Mononuclear cell (primary cell): ENCODE results near the gene ANAPC2. TPM values are rescaled to one million over a fixed set of nuclear protein-coding genes. Genes with fewer than 3 reads are reported as not detected.

ENCODE experiments used
- H3K27me3 ChIP-seq: 2 replicates; pipeline ENCODE4 v1.6.0; 2011; ENCODE audit warnings: low read length, control low read depth; ENCODE audit not compliant: insufficient read depth
- H3K4me1 ChIP-seq: 2 replicates; pipeline ENCODE4 v1.5.1; 2011; ENCODE audit warnings: mild to moderate bottlenecking, low read length, control low read depth; ENCODE audit not compliant: insufficient read depth
- H3K4me3 ChIP-seq: 2 replicates; pipeline ENCODE4 v1.5.1; 2011; ENCODE audit warnings: mild to moderate bottlenecking, low read length, moderate library complexity
- H3K9me3 ChIP-seq: 2 replicates; pipeline ENCODE4 v1.5.1; 2011; ENCODE audit warnings: low read depth, mild to moderate bottlenecking, control low read depth, low read length
- total RNA-seq: library from RNA; depleted of rRNA; stranded (reverse); fragments of >200 nt; gene quantifications from one replicate; pipeline ENCODE4 v1.2.3, GENCODE V29; 2012

The ANAPC2 gene
- total RNA-seq, 1 donor = 36.7 TPM

GRCh38 chr9:137168904-137169856, 19.2 kb downstream of the ANAPC2 start:
- no peak overlapping the region for H3K4me3 ChIP-seq
- H3K9me3 ChIP-seq = no peaks in the 10 kb centered on the region
- H3K27me3 ChIP-seq = peaks cover 26% of the 10 kb centered on the region
- peaks cover 7% of the 10 kb centered on the region for H3K4me1 ChIP-seq

GRCh38 chr9:137168573-137168903, 19.8 kb downstream of the ANAPC2 start:
- H3K4me1 ChIP-seq = peaks cover 7% of the 10 kb centered on the region
- no peaks in the 10 kb centered on the region for H3K9me3 ChIP-seq
- peaks cover 29% of the 10 kb centered on the region for H3K27me3 ChIP-seq
- no peak overlapping the region for H3K4me3 ChIP-seq

- Histone ChIP-seq H3K27me3 (peaks cover 32% of the 10 kb centered on the region), H3K4me1 (peaks cover 7% of the 10 kb centered on the region), H3K9me3 (no peaks in the 10 kb centered on the region), H3K4me3 (no peak overlapping the region)
Measured at GRCh38 chr9:137167747-137168572, 20.4 kb downstream of the ANAPC2 start.

GRCh38 chr9:137167277-137167746, 21.0 kb downstream of the ANAPC2 start:
- H3K27me3 ChIP-seq = peaks cover 34% of the 10 kb centered on the region
- H3K9me3 ChIP-seq = no peaks in the 10 kb centered on the region
- H3K4me1 ChIP-seq = peaks cover 7% of the 10 kb centered on the region
- no peak overlapping the region for H3K4me3 ChIP-seq

GRCh38 chr9:137166380-137167229, 21.8 kb downstream of the ANAPC2 start:
- Histone ChIP-seq H3K4me1 (peaks cover 7% of the 10 kb centered on the region), H3K4me3 (no peak overlapping the region), H3K9me3 (no peaks in the 10 kb centered on the region), H3K27me3 (peaks cover 34% of the 10 kb centered on the region)

- no peaks in the 10 kb centered on the region for H3K9me3 ChIP-seq
- H3K4me3 ChIP-seq = no peak overlapping the region
- peaks cover 7% of the 10 kb centered on the region for H3K4me1 ChIP-seq
- H3K27me3 ChIP-seq = peaks cover 28% of the 10 kb centered on the region
Measured at GRCh38 chr9:137165250-137165836, 23.0 kb downstream of the ANAPC2 start.

GRCh38 chr9:137164370-137165249, 23.8 kb downstream of the ANAPC2 start:
- Histone ChIP-seq H3K27me3 (peaks cover 23% of the 10 kb centered on the region), H3K4me1 (peaks cover 7% of the 10 kb centered on the region), H3K9me3 (no peaks in the 10 kb centered on the region), H3K4me3 (no peak overlapping the region)

GRCh38 chr9:137163805-137164204, 24.6 kb downstream of the ANAPC2 start:
- H3K4me1 ChIP-seq = no peaks in the 10 kb centered on the region
- H3K27me3 ChIP-seq = peaks cover 27% of the 10 kb centered on the region
- no peaks in the 10 kb centered on the region for H3K9me3 ChIP-seq
- no peak overlapping the region for H3K4me3 ChIP-seq

GRCh38 chr9:137163365-137163715, 25.0 kb downstream of the ANAPC2 start:
- Histone ChIP-seq H3K4me1 (no peaks in the 10 kb centered on the region), H3K9me3 (no peaks in the 10 kb centered on the region), H3K4me3 (no peak overlapping the region), H3K27me3 (peaks cover 30% of the 10 kb centered on the region)

GRCh38 chr9:137162505-137163364, 25.6 kb downstream of the ANAPC2 start:
- no peaks in the 10 kb centered on the region for H3K9me3 ChIP-seq
- H3K4me3 ChIP-seq = no peak overlapping the region
- H3K4me1 ChIP-seq = no peaks in the 10 kb centered on the region
- H3K27me3 ChIP-seq = peaks cover 35% of the 10 kb centered on the region

GRCh38 chr9:137161558-137162486, 26.5 kb downstream of the ANAPC2 start:
- Histone ChIP-seq H3K9me3 (no peaks in the 10 kb centered on the region), H3K27me3 (peaks cover 39% of the 10 kb centered on the region), H3K4me1 (no peaks in the 10 kb centered on the region), H3K4me3 (no peak overlapping the region)
